ENCODE results near the gene WNK1.

WNK1 gene

GRCh38 chr12:753611-754472, 1.5 kb downstream of the WNK1 start:
- Histone ChIP-seq H3K27me3 (replicated peaks; ENCODE audit: control insufficient read depth, insufficient read depth, low read length) (no peaks in the 10 kb centered on the region), H3K4me3 (replicated peaks; ENCODE audit: low read depth, low read length) (peak overlapping the region; percentile 94), H3K36me3 (ENCODE audit: control insufficient read depth, insufficient read depth, low read length) (0 out of 2 replicates have a peak, but pooled peaks cover 3% of the 10 kb centered on the region)
- DNase-seq (ENCODE audit: extremely low read depth, insufficient read length): peak; percentile 72
- TF ChIP-seq, protein P1, sequence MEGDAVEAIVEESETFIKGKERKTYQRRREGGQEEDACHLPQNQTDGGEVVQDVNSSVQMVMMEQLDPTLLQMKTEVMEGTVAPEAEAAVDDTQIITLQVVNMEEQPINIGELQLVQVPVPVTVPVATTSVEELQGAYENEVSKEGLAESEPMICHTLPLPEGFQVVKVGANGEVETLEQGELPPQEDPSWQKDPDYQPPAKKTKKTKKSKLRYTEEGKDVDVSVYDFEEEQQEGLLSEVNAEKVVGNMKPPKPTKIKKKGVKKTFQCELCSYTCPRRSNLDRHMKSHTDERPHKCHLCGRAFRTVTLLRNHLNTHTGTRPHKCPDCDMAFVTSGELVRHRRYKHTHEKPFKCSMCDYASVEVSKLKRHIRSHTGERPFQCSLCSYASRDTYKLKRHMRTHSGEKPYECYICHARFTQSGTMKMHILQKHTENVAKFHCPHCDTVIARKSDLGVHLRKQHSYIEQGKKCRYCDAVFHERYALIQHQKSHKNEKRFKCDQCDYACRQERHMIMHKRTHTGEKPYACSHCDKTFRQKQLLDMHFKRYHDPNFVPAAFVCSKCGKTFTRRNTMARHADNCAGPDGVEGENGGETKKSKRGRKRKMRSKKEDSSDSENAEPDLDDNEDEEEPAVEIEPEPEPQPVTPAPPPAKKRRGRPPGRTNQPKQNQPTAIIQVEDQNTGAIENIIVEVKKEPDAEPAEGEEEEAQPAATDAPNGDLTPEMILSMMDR (IDR thresholded peaks at IDR 0.05; ENCODE audit: insufficient read depth, low read length, poor library complexity, severe bottlenecking): peak; percentile 23

- TF ChIP-seq, protein P1 (IDR thresholded peaks at IDR 0.05; ENCODE audit: insufficient read depth, low read length, poor library complexity, severe bottlenecking): no peak
- Histone ChIP-seq H3K27me3 (replicated peaks; ENCODE audit: control insufficient read depth, insufficient read depth, low read length) (no peaks in the 10 kb centered on the region), H3K36me3 (ENCODE audit: control insufficient read depth, insufficient read depth, low read length) (peaks cover 3% of the 10 kb centered on the region; the same call in 1 of the 2 replicates), H3K4me3 (replicated peaks; ENCODE audit: low read depth, low read length) (peak overlapping the region; percentile 94)
- DNase-seq (ENCODE audit: extremely low read depth, insufficient read length): no peak
Measured at GRCh38 chr12:754473-754820, 2.1 kb downstream of the WNK1 start.

DNA sequence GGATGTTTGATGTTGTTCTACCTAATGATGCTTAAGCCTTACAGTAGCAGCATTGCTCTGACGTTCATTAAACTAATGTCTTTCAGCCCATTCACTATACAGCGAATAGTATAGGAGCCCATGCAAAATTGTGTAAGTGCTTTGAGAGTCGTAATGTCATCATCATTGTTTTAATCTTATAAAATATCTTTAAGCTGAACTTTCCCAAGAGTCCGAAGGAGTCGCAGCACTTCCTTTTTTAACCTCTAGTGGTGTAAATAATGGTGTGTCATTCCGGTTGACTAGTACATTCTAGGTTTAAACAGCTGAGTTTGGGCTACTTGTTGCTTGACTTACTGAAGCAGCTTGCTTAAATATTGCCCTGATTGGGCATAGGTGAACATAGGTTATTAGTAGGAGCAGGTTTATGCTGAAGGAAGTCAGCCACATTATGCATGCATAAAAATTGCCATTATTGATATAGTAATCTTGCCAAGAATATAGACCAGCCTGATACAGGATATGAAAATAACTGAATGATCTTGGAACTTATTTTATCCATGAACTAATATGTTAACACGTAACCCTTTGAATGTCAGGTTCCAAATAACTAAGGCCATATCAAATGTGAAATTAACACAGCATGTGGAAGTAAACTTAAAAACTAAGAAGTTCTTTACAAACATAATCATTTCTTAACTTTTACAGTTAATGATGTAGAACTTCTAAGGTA, 2.6 kb downstream of the WNK1 start:
- no peak for DNase-seq (ENCODE audit: extremely low read depth, insufficient read length)
- Histone ChIP-seq H3K27me3 (replicated peaks; ENCODE audit: control insufficient read depth, insufficient read depth, low read length) (no peaks in the 10 kb centered on the region), H3K36me3 (ENCODE audit: control insufficient read depth, insufficient read depth, low read length) (peaks cover 3% of the 10 kb centered on the region; the same call in 1 of the 2 replicates), H3K4me3 (replicated peaks; ENCODE audit: low read depth, low read length) (peak overlapping the region; percentile 94)
- TF ChIP-seq, protein P1 (IDR thresholded peaks at IDR 0.05; ENCODE audit: insufficient read depth, low read length, poor library complexity, severe bottlenecking): peak; percentile 27

- Histone ChIP-seq H3K27me3 (replicated peaks; ENCODE audit: control insufficient read depth, insufficient read depth, low read length) (no peaks in the 10 kb centered on the region), H3K4me3 (replicated peaks; ENCODE audit: low read depth, low read length) (no peak overlapping the region), H3K36me3 (ENCODE audit: control insufficient read depth, insufficient read depth, low read length) (peaks cover under 1% of the 10 kb centered on the region)
- TF ChIP-seq, protein P1 (IDR thresholded peaks at IDR 0.05; ENCODE audit: insufficient read depth, low read length, poor library complexity, severe bottlenecking): no peak
- no peak for DNase-seq (ENCODE audit: extremely low read depth, insufficient read length)
Measured at GRCh38 chr12:759628-760027, 7.2 kb downstream of the WNK1 start.

GRCh38 chr12:761256-761655, 8.9 kb downstream of the WNK1 start:
- no peak for DNase-seq (ENCODE audit: extremely low read depth, insufficient read length)
- no peaks in the 10 kb centered on the region for H3K27me3 ChIP-seq (replicated peaks; ENCODE audit: control insufficient read depth, insufficient read depth, low read length)
- peaks cover 1% of the 10 kb centered on the region for H3K36me3 ChIP-seq (ENCODE audit: control insufficient read depth, insufficient read depth, low read length)
- TF ChIP-seq, protein P1 (IDR thresholded peaks at IDR 0.05; ENCODE audit: insufficient read depth, low read length, poor library complexity, severe bottlenecking): no peak
- no peak overlapping the region for H3K4me3 ChIP-seq (replicated peaks; ENCODE audit: low read depth, low read length)
